ENCODE data around the gene ISY1. TPM values are rescaled to one million over a fixed set of nuclear protein-coding genes. Genes with fewer than 3 reads are reported as not detected.
A peak's percentile ranks its signal among the peaks of the same experiment; 100 is the strongest.

Gene ISY1
- polyA plus RNA-seq (2013, experiment 1 of 2) = 13.2 TPM
- 14.0 TPM for polyA plus RNA-seq (2013, experiment 2 of 2)

- Histone ChIP-seq H4K91ac (ENCODE audit: low read depth, low read length, poor library complexity) (no peak within 1 kb of the TSS), H3K79me1 (ENCODE audit: low read depth, low read length) (peaks cover 3% of the 10 kb centered on the region), H3K4me2 (ENCODE audit: insufficient read depth, low read length, poor library complexity, severe bottlenecking) (peak within 1 kb of the TSS; percentile 82), H3K27me3 (ENCODE audit: control insufficient read depth in 3 of 3, insufficient read depth in 3 of 3, low read depth in 1 of 3, low read length in 3 of 3) (no peaks in the 10 kb centered on the region), H3K27ac (replicated peaks; ENCODE audit: low read length) (peak within 1 kb of the TSS; percentile 95), H3K23ac (ENCODE audit: low read depth, low read length, poor library complexity) (peak within 1 kb of the TSS; percentile 3), H2BK120ac (ENCODE audit: low read depth, low read length) (no peak within 1 kb of the TSS), H2BK15ac (ENCODE audit: low read length) (no peak within 1 kb of the TSS), H2BK12ac (ENCODE audit: low read length) (no peak within 1 kb of the TSS), H3K9ac (ENCODE audit: low read depth, low read length, poor library complexity) (peak within 1 kb of the TSS; percentile 75), H4K8ac (ENCODE audit: low read depth, low read length) (peak within 1 kb of the TSS; percentile 19), H3K4me3 (ENCODE audit: low read length in 2 of 2) (peak within 1 kb of the TSS; percentile 81 to 89), H3K4me1 (ENCODE audit: control insufficient read depth in 2 of 2, insufficient read depth in 1 of 2, low read depth in 1 of 2, low read length in 2 of 2) (peaks cover 4 to 5% of the 10 kb centered on the region in 2 donors), H3K9me3 (replicated peaks in 1 of 2; ENCODE audit: control insufficient read depth in 2 of 2, insufficient read depth in 1 of 2, low read depth in 1 of 2, low read length in 2 of 2) (no peaks in the 10 kb centered on the region), H2BK5ac (ENCODE audit: low read length) (peak within 1 kb of the TSS; percentile 62), H2AK5ac (ENCODE audit: low read depth, low read length) (no peak within 1 kb of the TSS), H3K36me3 (replicated peaks in 1 of 2; ENCODE audit: control insufficient read depth in 2 of 2, insufficient read depth in 2 of 2, low read length in 2 of 2) (peaks cover 1 to 35% of the 10 kb centered on the region in 2 donors), H3K14ac (ENCODE audit: low read length) (no peak within 1 kb of the TSS), H3K18ac (ENCODE audit: low read length) (peak within 1 kb of the TSS; percentile 80), H3K4ac (ENCODE audit: low read length) (no peak within 1 kb of the TSS), H2AFZ (ENCODE audit: low read length) (peak within 1 kb of the TSS; percentile 85)
- DNase-seq (ENCODE audit: low spot score) = peak; percentile 95
- no CpG with 5 or more reads among the region's 67 CpGs for WGBS, 2 donors (ENCODE audit: extremely low coverage in 2 of 2, insufficient read length in 2 of 2, insufficient replicate concordance in 1 of 2)
These were observed at the start of gene ISY1 for GRCh38 chr3:129160891-129161859. Gene ISY1 (minus strand): TSS chr3:129161063. CDS start chr3:129160975, 88 bp downstream.

- Histone ChIP-seq H2AFZ (ENCODE audit: low read length) (no peak overlapping the region), H2BK120ac (ENCODE audit: low read depth, low read length) (no peak overlapping the region), H3K18ac (ENCODE audit: low read length) (no peak overlapping the region), H4K8ac (ENCODE audit: low read depth, low read length) (no peak overlapping the region), H3K4me2 (ENCODE audit: insufficient read depth, low read length, poor library complexity, severe bottlenecking) (no peak overlapping the region), H3K4me1 (ENCODE audit: control insufficient read depth in 2 of 2, insufficient read depth in 1 of 2, low read depth in 1 of 2, low read length in 2 of 2) (no peaks in the 10 kb centered on the region), H2BK12ac (ENCODE audit: low read length) (no peak overlapping the region), H3K79me1 (ENCODE audit: low read depth, low read length) (no peaks in the 10 kb centered on the region), H2AK5ac (ENCODE audit: low read depth, low read length) (no peak overlapping the region), H3K27me3 (ENCODE audit: control insufficient read depth in 3 of 3, insufficient read depth in 3 of 3, low read depth in 1 of 3, low read length in 3 of 3) (no peaks in the 10 kb centered on the region), H3K4ac (ENCODE audit: low read length) (no peak overlapping the region), H3K27ac (replicated peaks; ENCODE audit: low read length) (no peak overlapping the region), H2BK5ac (ENCODE audit: low read length) (no peak overlapping the region), H3K9me3 (replicated peaks in 1 of 2; ENCODE audit: control insufficient read depth in 2 of 2, insufficient read depth in 1 of 2, low read depth in 1 of 2, low read length in 2 of 2) (no peaks in the 10 kb centered on the region), H3K4me3 (ENCODE audit: low read length in 2 of 2) (no peak overlapping the region), H4K91ac (ENCODE audit: low read depth, low read length, poor library complexity) (no peak overlapping the region), H2BK15ac (ENCODE audit: low read length) (no peak overlapping the region), H3K23ac (ENCODE audit: low read depth, low read length, poor library complexity) (no peak overlapping the region), H3K9ac (ENCODE audit: low read depth, low read length, poor library complexity) (no peak overlapping the region), H3K14ac (ENCODE audit: low read length) (no peak overlapping the region), H3K36me3 (replicated peaks in 1 of 2; ENCODE audit: control insufficient read depth in 2 of 2, insufficient read depth in 2 of 2, low read length in 2 of 2) (no peaks in the 10 kb centered on the region)
- DNase-seq (ENCODE audit: low spot score) = no peak
- no CpG with 5 or more reads among the region's 4 CpGs for WGBS, 2 donors (ENCODE audit: extremely low coverage in 2 of 2, insufficient read length in 2 of 2, insufficient replicate concordance in 1 of 2)
These were observed 46.6 kb upstream of the ISY1 start for GRCh38 chr3:129207479-129207878.

- Histone ChIP-seq H3K23ac (ENCODE audit: low read depth, low read length, poor library complexity) (no peak overlapping the region), H3K27me3 (ENCODE audit: control insufficient read depth in 3 of 3, insufficient read depth in 3 of 3, low read depth in 1 of 3, low read length in 3 of 3) (no peaks in the 10 kb centered on the region), H3K4ac (ENCODE audit: low read length) (no peak overlapping the region), H3K9ac (ENCODE audit: low read depth, low read length, poor library complexity) (no peak overlapping the region), H3K9me3 (replicated peaks in 1 of 2; ENCODE audit: control insufficient read depth in 2 of 2, insufficient read depth in 1 of 2, low read depth in 1 of 2, low read length in 2 of 2) (no peaks in the 10 kb centered on the region), H2AK5ac (ENCODE audit: low read depth, low read length) (no peak overlapping the region), H2BK15ac (ENCODE audit: low read length) (no peak overlapping the region), H3K4me3 (ENCODE audit: low read length in 2 of 2) (no peak overlapping the region), H3K36me3 (replicated peaks in 1 of 2; ENCODE audit: control insufficient read depth in 2 of 2, insufficient read depth in 2 of 2, low read length in 2 of 2) (no peaks in the 10 kb centered on the region), H4K91ac (ENCODE audit: low read depth, low read length, poor library complexity) (peak overlapping the region; percentile 58), H3K14ac (ENCODE audit: low read length) (no peak overlapping the region), H4K8ac (ENCODE audit: low read depth, low read length) (no peak overlapping the region), H2BK5ac (ENCODE audit: low read length) (no peak overlapping the region), H3K18ac (ENCODE audit: low read length) (peak overlapping the region; percentile 18), H2BK120ac (ENCODE audit: low read depth, low read length) (no peak overlapping the region), H3K27ac (replicated peaks; ENCODE audit: low read length) (no peak overlapping the region), H3K4me2 (ENCODE audit: insufficient read depth, low read length, poor library complexity, severe bottlenecking) (no peak overlapping the region), H2BK12ac (ENCODE audit: low read length) (no peak overlapping the region), H3K79me1 (ENCODE audit: low read depth, low read length) (no peaks in the 10 kb centered on the region), H3K4me1 (ENCODE audit: control insufficient read depth in 2 of 2, insufficient read depth in 1 of 2, low read depth in 1 of 2, low read length in 2 of 2) (no peaks in the 10 kb centered on the region), H2AFZ (ENCODE audit: low read length) (no peak overlapping the region)
- WGBS, 2 donors (ENCODE audit: extremely low coverage in 2 of 2, insufficient read length in 2 of 2, insufficient replicate concordance in 1 of 2) = no CpG with 5 or more reads among the region's 8 CpGs
- DNase-seq (ENCODE audit: low spot score) = no peak
These were observed 44.4 kb upstream of the ISY1 start for GRCh38 chr3:129205109-129205832.

- H3K14ac ChIP-seq (ENCODE audit: low read length) = no peak overlapping the region
- H3K4ac ChIP-seq (ENCODE audit: low read length) = no peak overlapping the region
- H2BK5ac ChIP-seq (ENCODE audit: low read length) = no peak overlapping the region
- no peaks in the 10 kb centered on the region for H3K4me1 ChIP-seq (ENCODE audit: control insufficient read depth in 2 of 2, insufficient read depth in 1 of 2, low read depth in 1 of 2, low read length in 2 of 2)
- H4K91ac ChIP-seq (ENCODE audit: low read depth, low read length, poor library complexity) = no peak overlapping the region
- H3K4me2 ChIP-seq (ENCODE audit: insufficient read depth, low read length, poor library complexity, severe bottlenecking) = no peak overlapping the region
- H2AFZ ChIP-seq (ENCODE audit: low read length) = no peak overlapping the region
- H3K18ac ChIP-seq (ENCODE audit: low read length) = no peak overlapping the region
- no peak overlapping the region for H2BK120ac ChIP-seq (ENCODE audit: low read depth, low read length)
- H3K9me3 ChIP-seq (replicated peaks in 1 of 2; ENCODE audit: control insufficient read depth in 2 of 2, insufficient read depth in 1 of 2, low read depth in 1 of 2, low read length in 2 of 2) = no peaks in the 10 kb centered on the region
- H3K36me3 ChIP-seq (replicated peaks in 1 of 2; ENCODE audit: control insufficient read depth in 2 of 2, insufficient read depth in 2 of 2, low read length in 2 of 2) = peaks cover 0 to under 1% of the 10 kb centered on the region in 2 donors
- no peak overlapping the region for H3K9ac ChIP-seq (ENCODE audit: low read depth, low read length, poor library complexity)
- WGBS, 2 donors (ENCODE audit: extremely low coverage in 2 of 2, insufficient read length in 2 of 2, insufficient replicate concordance in 1 of 2) = no CpG with 5 or more reads among the region's 2 CpGs
- no peak overlapping the region for H3K23ac ChIP-seq (ENCODE audit: low read depth, low read length, poor library complexity)
- H3K27me3 ChIP-seq (ENCODE audit: control insufficient read depth in 3 of 3, insufficient read depth in 3 of 3, low read depth in 1 of 3, low read length in 3 of 3) = no peaks in the 10 kb centered on the region
- no peaks in the 10 kb centered on the region for H3K79me1 ChIP-seq (ENCODE audit: low read depth, low read length)
- H3K27ac ChIP-seq (replicated peaks; ENCODE audit: low read length) = no peak overlapping the region
- H4K8ac ChIP-seq (ENCODE audit: low read depth, low read length) = no peak overlapping the region
- H3K4me3 ChIP-seq (ENCODE audit: low read length in 2 of 2) = no peak overlapping the region
- H2AK5ac ChIP-seq (ENCODE audit: low read depth, low read length) = no peak overlapping the region
- H2BK15ac ChIP-seq (ENCODE audit: low read length) = no peak overlapping the region
- DNase-seq (ENCODE audit: low spot score) = no peak
- H2BK12ac ChIP-seq (ENCODE audit: low read length) = no peak overlapping the region
These were observed 43.6 kb upstream of the ISY1 start for GRCh38 chr3:129204473-129204872.
